Measurements from ENCODE around the gene RAD9A. TPM values are rescaled to one million over a fixed set of nuclear protein-coding genes. Genes with fewer than 3 reads are reported as not detected.
A peak's percentile ranks its signal among the peaks of the same experiment; 100 is the strongest.

Gene RAD9A
- total and polyA plus RNA-seq, 9 of the 15 experiments (the other 6 are each of a cell fraction or from before 2014, with no cell fraction given): 1.4 to 41.2 (median 16.1) TPM

DNA sequence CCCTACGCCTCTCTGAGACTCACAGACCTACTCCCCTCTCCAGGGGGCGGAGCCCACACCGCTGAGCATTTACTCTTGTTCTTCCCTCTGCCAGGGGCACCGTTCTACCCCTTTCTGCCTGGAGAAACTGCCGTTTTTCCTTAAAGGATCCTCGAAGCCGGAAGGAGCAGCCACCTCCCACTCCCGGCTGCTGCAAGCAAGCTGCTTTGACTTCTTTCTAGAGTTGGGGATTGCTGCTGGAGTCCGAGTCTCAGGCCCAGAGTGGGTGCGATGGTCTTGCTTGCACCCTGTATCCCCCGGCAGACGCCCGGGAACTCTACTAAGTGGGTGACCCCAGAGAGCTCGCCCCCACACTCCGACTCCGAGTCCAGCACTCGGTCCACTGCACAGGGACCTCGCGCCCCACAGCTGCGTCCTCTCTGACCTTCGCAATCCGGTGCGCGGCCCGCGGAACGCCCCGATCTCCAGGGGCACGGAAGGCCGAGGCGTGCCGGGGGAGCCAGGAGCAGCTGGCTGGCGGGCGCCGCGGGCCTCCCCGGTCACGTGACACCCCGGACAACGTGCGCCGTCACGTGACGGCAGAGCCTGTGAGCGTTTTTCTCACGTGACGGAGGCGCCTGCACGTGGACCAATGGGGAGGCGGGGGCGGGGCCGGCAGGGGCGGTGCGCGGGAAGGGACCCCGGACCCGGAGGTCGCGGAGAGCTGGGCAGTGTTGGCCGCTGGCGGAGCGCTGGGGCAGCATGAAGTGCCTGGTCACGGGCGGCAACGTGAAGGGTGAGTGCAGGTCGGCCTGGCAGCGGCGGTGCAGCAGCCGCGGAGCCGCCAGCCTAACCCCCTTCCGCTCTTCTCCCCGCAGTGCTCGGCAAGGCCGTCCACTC lies at the start of gene RAD9A (continued):
- TF ChIP-seq, protein P1, sequence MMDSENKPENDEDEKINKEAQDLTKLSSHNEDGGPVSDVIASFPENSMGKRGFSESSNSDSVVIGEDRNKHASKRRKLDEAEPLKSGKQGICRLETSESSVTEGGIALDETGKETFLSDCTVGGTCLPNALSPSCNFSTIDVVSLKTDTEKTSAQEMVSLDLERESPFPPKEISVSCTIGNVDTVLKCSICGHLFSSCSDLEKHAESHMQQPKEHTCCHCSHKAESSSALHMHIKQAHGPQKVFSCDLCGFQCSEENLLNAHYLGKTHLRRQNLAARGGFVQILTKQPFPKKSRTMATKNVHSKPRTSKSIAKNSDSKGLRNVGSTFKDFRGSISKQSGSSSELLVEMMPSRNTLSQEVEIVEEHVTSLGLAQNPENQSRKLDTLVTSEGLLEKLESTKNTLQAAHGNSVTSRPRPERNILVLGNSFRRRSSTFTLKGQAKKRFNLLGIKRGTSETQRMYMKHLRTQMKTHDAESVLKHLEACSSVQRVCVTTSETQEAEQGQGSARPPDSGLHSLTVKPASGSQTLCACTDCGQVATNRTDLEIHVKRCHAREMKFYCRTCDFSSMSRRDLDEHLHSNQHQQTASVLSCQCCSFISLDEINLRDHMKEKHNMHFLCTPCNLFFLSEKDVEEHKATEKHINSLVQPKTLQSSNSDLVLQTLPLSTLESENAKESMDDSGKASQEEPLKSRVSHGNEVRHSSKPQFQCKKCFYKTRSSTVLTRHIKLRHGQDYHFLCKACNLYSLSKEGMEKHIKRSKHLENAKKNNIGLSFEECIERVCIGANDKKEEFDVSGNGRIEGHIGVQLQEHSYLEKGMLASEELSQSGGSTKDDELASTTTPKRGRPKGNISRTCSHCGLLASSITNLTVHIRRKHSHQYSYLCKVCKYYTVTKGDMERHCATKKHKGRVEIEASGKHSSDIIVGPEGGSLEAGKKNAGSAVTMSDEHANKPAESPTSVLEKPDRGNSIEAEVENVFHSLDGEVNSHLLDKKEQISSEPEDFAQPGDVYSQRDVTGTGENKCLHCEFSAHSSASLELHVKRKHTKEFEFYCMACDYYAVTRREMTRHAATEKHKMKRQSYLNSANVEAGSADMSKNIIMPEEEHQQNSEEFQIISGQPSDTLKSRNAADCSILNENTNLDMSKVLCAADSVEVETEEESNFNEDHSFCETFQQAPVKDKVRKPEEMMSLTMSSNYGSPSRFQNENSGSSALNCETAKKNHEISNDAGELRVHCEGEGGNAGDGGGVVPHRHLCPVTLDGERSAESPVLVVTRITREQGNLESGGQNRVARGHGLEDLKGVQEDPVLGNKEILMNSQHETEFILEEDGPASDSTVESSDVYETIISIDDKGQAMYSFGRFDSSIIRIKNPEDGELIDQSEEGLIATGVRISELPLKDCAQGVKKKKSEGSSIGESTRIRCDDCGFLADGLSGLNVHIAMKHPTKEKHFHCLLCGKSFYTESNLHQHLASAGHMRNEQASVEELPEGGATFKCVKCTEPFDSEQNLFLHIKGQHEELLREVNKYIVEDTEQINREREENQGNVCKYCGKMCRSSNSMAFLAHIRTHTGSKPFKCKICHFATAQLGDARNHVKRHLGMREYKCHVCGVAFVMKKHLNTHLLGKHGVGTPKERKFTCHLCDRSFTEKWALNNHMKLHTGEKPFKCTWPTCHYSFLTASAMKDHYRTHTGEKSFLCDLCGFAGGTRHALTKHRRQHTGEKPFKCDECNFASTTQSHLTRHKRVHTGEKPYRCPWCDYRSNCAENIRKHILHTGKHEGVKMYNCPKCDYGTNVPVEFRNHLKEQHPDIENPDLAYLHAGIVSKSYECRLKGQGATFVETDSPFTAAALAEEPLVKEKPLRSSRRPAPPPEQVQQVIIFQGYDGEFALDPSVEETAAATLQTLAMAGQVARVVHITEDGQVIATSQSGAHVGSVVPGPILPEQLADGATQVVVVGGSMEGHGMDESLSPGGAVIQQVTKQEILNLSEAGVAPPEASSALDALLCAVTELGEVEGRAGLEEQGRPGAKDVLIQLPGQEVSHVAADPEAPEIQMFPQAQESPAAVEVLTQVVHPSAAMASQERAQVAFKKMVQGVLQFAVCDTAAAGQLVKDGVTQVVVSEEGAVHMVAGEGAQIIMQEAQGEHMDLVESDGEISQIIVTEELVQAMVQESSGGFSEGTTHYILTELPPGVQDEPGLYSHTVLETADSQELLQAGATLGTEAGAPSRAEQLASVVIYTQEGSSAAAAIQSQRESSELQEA (IDR thresholded peaks at IDR 0.05; ENCODE audit: low read depth): no peak
- TF ChIP-seq FOXK2 (conservative IDR thresholded peaks at IDR 0.05 in 1 of 2, IDR thresholded peaks at IDR 0.05 in 1 of 2; ENCODE audit: low read depth in 2 of 2) (peak; percentile 53 to 94; a peak in 3 of 4 replicates), TCFL5 (CRISPR knock-in tag; conservative IDR thresholded peaks at IDR 0.05) (no peak), POLR2AphosphoS2 (IDR thresholded peaks at IDR 0.05; ENCODE audit: low read length) (no peak), KDM5B (IDR thresholded peaks at IDR 0.05; ENCODE audit: insufficient replicate concordance, low read depth, low read length) (peak; percentile 80), MAZ (CRISPR knock-in tag; conservative IDR thresholded peaks at IDR 0.05 in 1 of 2, IDR thresholded peaks at IDR 0.05 in 1 of 2) (peak; percentile 69 to 78), ZNF175 (CRISPR knock-in tag; IDR thresholded peaks at IDR 0.05; ENCODE audit: low read depth) (peak; percentile 51; the same call in 1 of the 2 replicates), SMARCA5 (IDR thresholded peaks at IDR 0.05) (no peak), ZBED1 (IDR thresholded peaks at IDR 0.05) (no peak; the same call in 1 of the 2 replicates)
- TF ChIP-seq, protein P2, sequence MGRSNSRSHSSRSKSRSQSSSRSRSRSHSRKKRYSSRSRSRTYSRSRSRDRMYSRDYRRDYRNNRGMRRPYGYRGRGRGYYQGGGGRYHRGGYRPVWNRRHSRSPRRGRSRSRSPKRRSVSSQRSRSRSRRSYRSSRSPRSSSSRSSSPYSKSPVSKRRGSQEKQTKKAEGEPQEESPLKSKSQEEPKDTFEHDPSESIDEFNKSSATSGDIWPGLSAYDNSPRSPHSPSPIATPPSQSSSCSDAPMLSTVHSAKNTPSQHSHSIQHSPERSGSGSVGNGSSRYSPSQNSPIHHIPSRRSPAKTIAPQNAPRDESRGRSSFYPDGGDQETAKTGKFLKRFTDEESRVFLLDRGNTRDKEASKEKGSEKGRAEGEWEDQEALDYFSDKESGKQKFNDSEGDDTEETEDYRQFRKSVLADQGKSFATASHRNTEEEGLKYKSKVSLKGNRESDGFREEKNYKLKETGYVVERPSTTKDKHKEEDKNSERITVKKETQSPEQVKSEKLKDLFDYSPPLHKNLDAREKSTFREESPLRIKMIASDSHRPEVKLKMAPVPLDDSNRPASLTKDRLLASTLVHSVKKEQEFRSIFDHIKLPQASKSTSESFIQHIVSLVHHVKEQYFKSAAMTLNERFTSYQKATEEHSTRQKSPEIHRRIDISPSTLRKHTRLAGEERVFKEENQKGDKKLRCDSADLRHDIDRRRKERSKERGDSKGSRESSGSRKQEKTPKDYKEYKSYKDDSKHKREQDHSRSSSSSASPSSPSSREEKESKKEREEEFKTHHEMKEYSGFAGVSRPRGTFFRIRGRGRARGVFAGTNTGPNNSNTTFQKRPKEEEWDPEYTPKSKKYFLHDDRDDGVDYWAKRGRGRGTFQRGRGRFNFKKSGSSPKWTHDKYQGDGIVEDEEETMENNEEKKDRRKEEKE (IDR thresholded peaks at IDR 0.05; ENCODE audit: borderline replicate concordance in 1 of 2, control insufficient read depth in 1 of 2, low read depth in 2 of 2, low read length in 1 of 2): no peak
- TF ChIP-seq, protein P3, sequence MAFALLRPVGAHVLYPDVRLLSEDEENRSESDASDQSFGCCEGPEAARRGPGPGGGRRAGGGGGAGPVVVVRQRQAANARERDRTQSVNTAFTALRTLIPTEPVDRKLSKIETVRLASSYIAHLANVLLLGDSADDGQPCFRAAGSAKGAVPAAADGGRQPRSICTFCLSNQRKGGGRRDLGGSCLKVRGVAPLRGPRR (CRISPR knock-in tag; IDR thresholded peaks at IDR 0.05): no peak
- TF ChIP-seq, protein P4, sequence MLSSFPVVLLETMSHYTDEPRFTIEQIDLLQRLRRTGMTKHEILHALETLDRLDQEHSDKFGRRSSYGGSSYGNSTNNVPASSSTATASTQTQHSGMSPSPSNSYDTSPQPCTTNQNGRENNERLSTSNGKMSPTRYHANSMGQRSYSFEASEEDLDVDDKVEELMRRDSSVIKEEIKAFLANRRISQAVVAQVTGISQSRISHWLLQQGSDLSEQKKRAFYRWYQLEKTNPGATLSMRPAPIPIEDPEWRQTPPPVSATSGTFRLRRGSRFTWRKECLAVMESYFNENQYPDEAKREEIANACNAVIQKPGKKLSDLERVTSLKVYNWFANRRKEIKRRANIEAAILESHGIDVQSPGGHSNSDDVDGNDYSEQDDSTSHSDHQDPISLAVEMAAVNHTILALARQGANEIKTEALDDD (IDR thresholded peaks at IDR 0.05): no peak
